ENCODE measurements around the gene RAVER1. TPM values are rescaled to one million over a fixed set of nuclear protein-coding genes. Genes with fewer than 3 reads are reported as not detected.

The RAVER1 gene
- total and polyA plus RNA-seq, 10 of the 15 experiments (the other 5 are each of a cell fraction or from before 2014, with no cell fraction given) = 0.03 to 87.0 (median 12.1) TPM

GRCh38 chr19:10289167-10289835 lies 44.0 kb downstream of the RAVER1 start (continued):
- TF ChIP-seq BHLHE40 (IDR thresholded peaks at IDR 0.05; ENCODE audit: borderline replicate concordance in 1 of 2, low read depth in 2 of 2, low read length in 1 of 2) (peak; percentile 95 to 99), KLF5 (IDR thresholded peaks at IDR 0.05; ENCODE audit: partially characterized antibody) (peak; percentile 18), SIX5 (IDR thresholded peaks at IDR 0.05; ENCODE audit: low read depth, low read length, severe bottlenecking) (no peak), GATAD2B (conservative IDR thresholded peaks at IDR 0.05; ENCODE audit: low read depth) (peak; percentile 64; the same call in 1 of the 2 replicates), IKZF1 (conservative IDR thresholded peaks at IDR 0.05) (peak; percentile 42; the same call in 1 of the 2 replicates), SREBF1 (IDR thresholded peaks at IDR 0.05; ENCODE audit: low read length) (no peak)
- TF ChIP-seq, protein P1, sequence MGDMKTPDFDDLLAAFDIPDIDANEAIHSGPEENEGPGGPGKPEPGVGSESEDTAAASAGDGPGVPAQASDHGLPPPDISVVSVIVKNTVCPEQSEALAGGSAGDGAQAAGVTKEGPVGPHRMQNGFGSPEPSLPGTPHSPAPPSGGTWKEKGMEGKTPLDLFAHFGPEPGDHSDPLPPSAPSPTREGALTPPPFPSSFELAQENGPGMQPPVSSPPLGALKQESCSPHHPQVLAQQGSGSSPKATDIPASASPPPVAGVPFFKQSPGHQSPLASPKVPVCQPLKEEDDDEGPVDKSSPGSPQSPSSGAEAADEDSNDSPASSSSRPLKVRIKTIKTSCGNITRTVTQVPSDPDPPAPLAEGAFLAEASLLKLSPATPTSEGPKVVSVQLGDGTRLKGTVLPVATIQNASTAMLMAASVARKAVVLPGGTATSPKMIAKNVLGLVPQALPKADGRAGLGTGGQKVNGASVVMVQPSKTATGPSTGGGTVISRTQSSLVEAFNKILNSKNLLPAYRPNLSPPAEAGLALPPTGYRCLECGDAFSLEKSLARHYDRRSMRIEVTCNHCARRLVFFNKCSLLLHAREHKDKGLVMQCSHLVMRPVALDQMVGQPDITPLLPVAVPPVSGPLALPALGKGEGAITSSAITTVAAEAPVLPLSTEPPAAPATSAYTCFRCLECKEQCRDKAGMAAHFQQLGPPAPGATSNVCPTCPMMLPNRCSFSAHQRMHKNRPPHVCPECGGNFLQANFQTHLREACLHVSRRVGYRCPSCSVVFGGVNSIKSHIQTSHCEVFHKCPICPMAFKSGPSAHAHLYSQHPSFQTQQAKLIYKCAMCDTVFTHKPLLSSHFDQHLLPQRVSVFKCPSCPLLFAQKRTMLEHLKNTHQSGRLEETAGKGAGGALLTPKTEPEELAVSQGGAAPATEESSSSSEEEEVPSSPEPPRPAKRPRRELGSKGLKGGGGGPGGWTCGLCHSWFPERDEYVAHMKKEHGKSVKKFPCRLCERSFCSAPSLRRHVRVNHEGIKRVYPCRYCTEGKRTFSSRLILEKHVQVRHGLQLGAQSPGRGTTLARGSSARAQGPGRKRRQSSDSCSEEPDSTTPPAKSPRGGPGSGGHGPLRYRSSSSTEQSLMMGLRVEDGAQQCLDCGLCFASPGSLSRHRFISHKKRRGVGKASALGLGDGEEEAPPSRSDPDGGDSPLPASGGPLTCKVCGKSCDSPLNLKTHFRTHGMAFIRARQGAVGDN (IDR thresholded peaks at IDR 0.05) = peak; percentile 84
- TF ChIP-seq, protein P2, sequence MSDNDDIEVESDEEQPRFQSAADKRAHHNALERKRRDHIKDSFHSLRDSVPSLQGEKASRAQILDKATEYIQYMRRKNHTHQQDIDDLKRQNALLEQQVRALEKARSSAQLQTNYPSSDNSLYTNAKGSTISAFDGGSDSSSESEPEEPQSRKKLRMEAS (IDR thresholded peaks at IDR 0.05; ENCODE audit: low read depth, low read length) = peak; percentile 94

Measured in GM12878 (cell line).